ENCODE results near the gene TCP1.

Gene TCP1

GRCh38 chr6:159813781-159814180 is 24.4 kb upstream of the TCP1 start (continued):
- TF ChIP-seq ISL1 (CRISPR knock-in tag; IDR thresholded peaks at IDR 0.05) (no peak), TCF4 (CRISPR knock-in tag; IDR thresholded peaks at IDR 0.05; ENCODE audit: borderline replicate concordance) (no peak), ARNTL (CRISPR knock-in tag; IDR thresholded peaks at IDR 0.05; ENCODE audit: borderline replicate concordance, low read depth) (no peak), ZC3H10 (CRISPR knock-in tag; IDR thresholded peaks at IDR 0.05) (no peak)
- TF ChIP-seq, protein P1, sequence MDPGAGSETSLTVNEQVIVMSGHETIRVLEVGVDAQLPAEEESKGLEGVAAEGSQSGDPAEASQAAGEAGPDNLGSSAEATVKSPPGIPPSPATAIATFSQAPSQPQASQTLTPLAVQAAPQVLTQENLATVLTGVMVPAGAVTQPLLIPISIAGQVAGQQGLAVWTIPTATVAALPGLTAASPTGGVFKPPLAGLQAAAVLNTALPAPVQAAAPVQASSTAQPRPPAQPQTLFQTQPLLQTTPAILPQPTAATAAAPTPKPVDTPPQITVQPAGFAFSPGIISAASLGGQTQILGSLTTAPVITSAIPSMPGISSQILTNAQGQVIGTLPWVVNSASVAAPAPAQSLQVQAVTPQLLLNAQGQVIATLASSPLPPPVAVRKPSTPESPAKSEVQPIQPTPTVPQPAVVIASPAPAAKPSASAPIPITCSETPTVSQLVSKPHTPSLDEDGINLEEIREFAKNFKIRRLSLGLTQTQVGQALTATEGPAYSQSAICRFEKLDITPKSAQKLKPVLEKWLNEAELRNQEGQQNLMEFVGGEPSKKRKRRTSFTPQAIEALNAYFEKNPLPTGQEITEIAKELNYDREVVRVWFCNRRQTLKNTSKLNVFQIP (CRISPR knock-in tag; IDR thresholded peaks at IDR 0.05; ENCODE audit: borderline replicate concordance, low read depth): no peak

GRCh38 chr6:159809149-159809548 is 19.7 kb upstream of the TCP1 start:
- TF ChIP-seq ZNF565 (CRISPR knock-in tag; conservative IDR thresholded peaks at IDR 0.05; ENCODE audit: low read depth) (no peak), OSR1 (CRISPR knock-in tag; IDR thresholded peaks at IDR 0.05) (no peak), ZNF70 (CRISPR knock-in tag; IDR thresholded peaks at IDR 0.05) (no peak), PPARA (CRISPR knock-in tag; IDR thresholded peaks at IDR 0.05; ENCODE audit: borderline replicate concordance) (no peak), ZC3H10 (CRISPR knock-in tag; IDR thresholded peaks at IDR 0.05) (no peak), SNAI2 (CRISPR knock-in tag; IDR thresholded peaks at IDR 0.05) (no peak), ZNF8 (CRISPR knock-in tag; IDR thresholded peaks at IDR 0.05) (no peak), GLIS3 (CRISPR knock-in tag; IDR thresholded peaks at IDR 0.05) (no peak), TOX (CRISPR knock-in tag; IDR thresholded peaks at IDR 0.05; ENCODE audit: borderline replicate concordance) (no peak), CSDC2 (CRISPR knock-in tag; IDR thresholded peaks at IDR 0.05) (no peak)
- no peak for ATAC-seq

- ATAC-seq: no peak
- TF ChIP-seq RARB (CRISPR knock-in tag; IDR thresholded peaks at IDR 0.05): no peak
Observed at GRCh38 chr6:159808647-159809046, 19.2 kb upstream of the TCP1 start.

- TF ChIP-seq, protein P2, sequence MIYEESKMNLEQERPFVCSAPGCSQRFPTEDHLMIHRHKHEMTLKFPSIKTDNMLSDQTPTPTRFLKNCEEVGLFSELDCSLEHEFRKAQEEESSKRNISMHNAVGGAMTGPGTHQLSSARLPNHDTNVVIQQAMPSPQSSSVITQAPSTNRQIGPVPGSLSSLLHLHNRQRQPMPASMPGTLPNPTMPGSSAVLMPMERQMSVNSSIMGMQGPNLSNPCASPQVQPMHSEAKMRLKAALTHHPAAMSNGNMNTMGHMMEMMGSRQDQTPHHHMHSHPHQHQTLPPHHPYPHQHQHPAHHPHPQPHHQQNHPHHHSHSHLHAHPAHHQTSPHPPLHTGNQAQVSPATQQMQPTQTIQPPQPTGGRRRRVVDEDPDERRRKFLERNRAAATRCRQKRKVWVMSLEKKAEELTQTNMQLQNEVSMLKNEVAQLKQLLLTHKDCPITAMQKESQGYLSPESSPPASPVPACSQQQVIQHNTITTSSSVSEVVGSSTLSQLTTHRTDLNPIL (CRISPR knock-in tag; IDR thresholded peaks at IDR 0.05; ENCODE audit: low read depth): no peak
- no peak for TF ChIP-seq ZNF565 (CRISPR knock-in tag; conservative IDR thresholded peaks at IDR 0.05; ENCODE audit: low read depth)
- no peak for TF ChIP-seq ISL1 (CRISPR knock-in tag; IDR thresholded peaks at IDR 0.05)
- TF ChIP-seq, protein P1 (CRISPR knock-in tag; IDR thresholded peaks at IDR 0.05; ENCODE audit: borderline replicate concordance, low read depth): no peak
- TF ChIP-seq ZFP3 (CRISPR knock-in tag; IDR thresholded peaks at IDR 0.05): no peak
- TF ChIP-seq ZC3H10 (CRISPR knock-in tag; IDR thresholded peaks at IDR 0.05): no peak
- TF ChIP-seq BACH2 (CRISPR knock-in tag; IDR thresholded peaks at IDR 0.05; ENCODE audit: borderline replicate concordance): no peak
- no peak for TF ChIP-seq ESRRG (CRISPR knock-in tag; IDR thresholded peaks at IDR 0.05)
- no peak for TF ChIP-seq ZFP30 (CRISPR knock-in tag; IDR thresholded peaks at IDR 0.05)
- TF ChIP-seq, protein P3, sequence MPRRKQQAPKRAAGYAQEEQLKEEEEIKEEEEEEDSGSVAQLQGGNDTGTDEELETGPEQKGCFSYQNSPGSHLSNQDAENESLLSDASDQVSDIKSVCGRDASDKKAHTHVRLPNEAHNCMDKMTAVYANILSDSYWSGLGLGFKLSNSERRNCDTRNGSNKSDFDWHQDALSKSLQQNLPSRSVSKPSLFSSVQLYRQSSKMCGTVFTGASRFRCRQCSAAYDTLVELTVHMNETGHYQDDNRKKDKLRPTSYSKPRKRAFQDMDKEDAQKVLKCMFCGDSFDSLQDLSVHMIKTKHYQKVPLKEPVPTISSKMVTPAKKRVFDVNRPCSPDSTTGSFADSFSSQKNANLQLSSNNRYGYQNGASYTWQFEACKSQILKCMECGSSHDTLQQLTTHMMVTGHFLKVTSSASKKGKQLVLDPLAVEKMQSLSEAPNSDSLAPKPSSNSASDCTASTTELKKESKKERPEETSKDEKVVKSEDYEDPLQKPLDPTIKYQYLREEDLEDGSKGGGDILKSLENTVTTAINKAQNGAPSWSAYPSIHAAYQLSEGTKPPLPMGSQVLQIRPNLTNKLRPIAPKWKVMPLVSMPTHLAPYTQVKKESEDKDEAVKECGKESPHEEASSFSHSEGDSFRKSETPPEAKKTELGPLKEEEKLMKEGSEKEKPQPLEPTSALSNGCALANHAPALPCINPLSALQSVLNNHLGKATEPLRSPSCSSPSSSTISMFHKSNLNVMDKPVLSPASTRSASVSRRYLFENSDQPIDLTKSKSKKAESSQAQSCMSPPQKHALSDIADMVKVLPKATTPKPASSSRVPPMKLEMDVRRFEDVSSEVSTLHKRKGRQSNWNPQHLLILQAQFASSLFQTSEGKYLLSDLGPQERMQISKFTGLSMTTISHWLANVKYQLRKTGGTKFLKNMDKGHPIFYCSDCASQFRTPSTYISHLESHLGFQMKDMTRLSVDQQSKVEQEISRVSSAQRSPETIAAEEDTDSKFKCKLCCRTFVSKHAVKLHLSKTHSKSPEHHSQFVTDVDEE (CRISPR knock-in tag; IDR thresholded peaks at IDR 0.05): no peak
- TF ChIP-seq ARNTL (CRISPR knock-in tag; IDR thresholded peaks at IDR 0.05; ENCODE audit: borderline replicate concordance, low read depth): no peak
- no peak for TF ChIP-seq ZNF70 (CRISPR knock-in tag; IDR thresholded peaks at IDR 0.05)
- TF ChIP-seq PATZ1 (CRISPR knock-in tag; IDR thresholded peaks at IDR 0.05; ENCODE audit: borderline replicate concordance): no peak
- no peak for TF ChIP-seq TCF4 (CRISPR knock-in tag; IDR thresholded peaks at IDR 0.05; ENCODE audit: borderline replicate concordance)
- ATAC-seq: no peak
Observed at GRCh38 chr6:159807150-159807858, 17.9 kb upstream of the TCP1 start.
